SK-N-MC (cell line): ENCODE results near the gene LGR4.

Experiments used
- EZH2 ChIP-seq: fragments of 200-600 bp; sonication (generic); IDR thresholded peaks from one replicate; pipeline ENCODE4 v1.6.1; 2017; ENCODE audit warnings: antibody characterized with exemption
- POLR2AphosphoS5 ChIP-seq: IDR thresholded peaks from 2 replicates; pipeline ENCODE4 v1.6.1; 2012; ENCODE audit warnings: mild to moderate bottlenecking, low read depth, low read length, borderline replicate concordance

- no peak for TF ChIP-seq POLR2AphosphoS5
- TF ChIP-seq EZH2: no peak
Measured at GRCh38 chr11:27403195-27403594, 69.4 kb downstream of the LGR4 start.
